ENCODE results near the gene ZC3HAV1. TPM values are rescaled to one million over a fixed set of nuclear protein-coding genes. Genes with fewer than 3 reads are reported as not detected.
A peak's percentile ranks its signal among the peaks of the same experiment; 100 is the strongest.

Gene ZC3HAV1
- total and polyA plus RNA-seq, 5 donors from 2014 or later, result 122 to 220 (median 154) TPM

DNA sequence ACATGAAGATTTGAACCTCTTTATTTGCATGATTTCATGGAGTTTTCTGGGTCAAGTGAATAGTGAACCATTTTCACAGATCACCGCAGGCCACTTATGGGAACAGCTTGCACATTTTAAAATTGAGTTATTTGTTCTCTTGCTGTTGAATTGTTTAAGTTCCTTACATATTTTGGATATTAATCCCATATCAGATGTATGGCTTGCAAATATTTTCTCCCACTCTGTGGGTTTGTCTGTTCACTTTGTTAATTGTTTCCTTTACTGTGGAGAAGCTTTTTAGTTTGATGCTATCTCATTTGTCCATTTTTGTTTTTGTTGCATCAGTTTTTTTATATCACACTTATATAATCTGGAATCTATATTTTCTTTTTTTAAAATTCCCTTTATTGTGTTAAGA, 59.6 kb downstream of the ZC3HAV1 start:
- H3K9me3 ChIP-seq (ENCODE audit: control insufficient read depth in 2 of 2, low read length in 2 of 2), result no peaks in the 10 kb centered on the region
- H3K4me3 ChIP-seq (ENCODE audit: low read depth, low read length), result no peak overlapping the region
- no peak overlapping the region for H3K27ac ChIP-seq (ENCODE audit: insufficient read depth, low read length, poor library complexity, severe bottlenecking)
- H3K9me3 Mint-ChIP-seq, result peaks cover 0 to 2% (median 0%) of the 10 kb centered on the region in 7 donors
- peaks cover 21 to 42% (median 32%) of the 10 kb centered on the region in 4 donors for H3K4me1 Mint-ChIP-seq
- peaks cover 15% of the 10 kb centered on the region for H3K4me1 ChIP-seq (ENCODE audit: control insufficient read depth, insufficient read depth, low read length, poor library complexity, severe bottlenecking)
- DNase-seq (no peak), ATAC-seq (ENCODE audit: low read depth in 2 of 2) (no peak)
- H3K36me3 Mint-ChIP-seq, result peaks cover 69% of the 10 kb centered on the region
- H3K27me3 ChIP-seq (ENCODE audit: control insufficient read depth, insufficient read depth, low read length), result no peaks in the 10 kb centered on the region
- no peak overlapping the region for H3K4me3 Mint-ChIP-seq
- H3K27me3 Mint-ChIP-seq, result no peaks in the 10 kb centered on the region
- peak overlapping the region; percentile 7 to 19 (median 15) for H3K27ac Mint-ChIP-seq
- peaks cover 95% of the 10 kb centered on the region for H3K36me3 ChIP-seq (ENCODE audit: control insufficient read depth, insufficient read depth, low read length)

DNA sequence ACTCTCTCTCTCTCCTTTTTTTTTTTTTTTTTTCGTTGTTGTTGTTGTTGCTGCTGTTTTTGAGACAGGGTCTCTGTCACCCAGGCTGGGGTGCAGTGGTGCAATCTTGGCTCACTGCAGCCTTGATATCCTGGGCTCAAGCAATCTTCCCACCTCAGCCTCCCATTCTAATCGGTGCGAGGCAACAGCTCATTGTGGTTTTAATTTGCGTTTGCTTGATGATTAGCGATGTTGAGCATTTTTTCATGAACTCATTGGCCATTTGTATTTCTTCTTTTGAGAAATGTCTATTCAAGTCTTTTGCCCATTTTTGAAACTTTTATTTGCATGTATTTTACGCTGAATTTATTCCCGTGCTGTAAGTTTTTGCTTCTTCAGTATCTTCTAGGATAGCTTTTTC, 60.4 kb downstream of the ZC3HAV1 start:
- Mint-ChIP-seq H3K27ac (peak overlapping the region; percentile 19 to 85 (median 63)), H3K4me3 (no peak overlapping the region), H3K36me3 (peaks cover 69% of the 10 kb centered on the region), H3K27me3 (no peaks in the 10 kb centered on the region), H3K9me3 (peaks cover 0 to 2% (median 0%) of the 10 kb centered on the region in 7 donors), H3K4me1 (peaks cover 29 to 47% (median 39%) of the 10 kb centered on the region in 4 donors)
- Histone ChIP-seq H3K27ac (ENCODE audit: insufficient read depth, low read length, poor library complexity, severe bottlenecking) (no peak overlapping the region), H3K4me1 (ENCODE audit: control insufficient read depth, insufficient read depth, low read length, poor library complexity, severe bottlenecking) (peaks cover 23% of the 10 kb centered on the region), H3K4me3 (ENCODE audit: low read depth, low read length) (no peak overlapping the region), H3K36me3 (ENCODE audit: control insufficient read depth, insufficient read depth, low read length) (peaks cover 89% of the 10 kb centered on the region), H3K9me3 (ENCODE audit: control insufficient read depth in 2 of 2, low read length in 2 of 2) (no peaks in the 10 kb centered on the region), H3K27me3 (ENCODE audit: control insufficient read depth, insufficient read depth, low read length) (no peaks in the 10 kb centered on the region)
- DNase-seq (no peak), ATAC-seq (ENCODE audit: low read depth in 2 of 2) (no peak)

DNA sequence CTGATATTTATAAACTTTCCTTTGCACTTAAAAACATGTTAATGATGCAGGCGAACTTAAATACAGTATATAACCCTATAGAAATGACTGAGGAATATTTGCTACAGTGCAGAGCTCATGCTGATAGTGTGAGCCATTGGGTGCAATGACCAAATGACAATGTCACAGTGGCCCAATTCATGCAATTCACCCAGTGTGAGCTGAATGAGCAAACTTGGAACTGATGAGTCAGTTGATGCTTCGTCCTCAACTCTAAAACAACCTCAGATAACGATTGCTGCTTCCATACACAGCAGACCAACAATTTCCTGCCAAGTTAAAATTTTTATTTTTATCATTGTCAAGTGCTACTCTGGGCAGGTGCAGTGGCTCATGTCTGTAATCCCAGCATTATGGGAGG, 61.5 kb downstream of the ZC3HAV1 start:
- Histone ChIP-seq H3K4me3 (ENCODE audit: low read depth, low read length) (no peak overlapping the region), H3K36me3 (ENCODE audit: control insufficient read depth, insufficient read depth, low read length) (peaks cover 85% of the 10 kb centered on the region), H3K4me1 (ENCODE audit: control insufficient read depth, insufficient read depth, low read length, poor library complexity, severe bottlenecking) (peaks cover 28% of the 10 kb centered on the region), H3K9me3 (ENCODE audit: control insufficient read depth in 2 of 2, low read length in 2 of 2) (no peaks in the 10 kb centered on the region), H3K27me3 (ENCODE audit: control insufficient read depth, insufficient read depth, low read length) (no peaks in the 10 kb centered on the region), H3K27ac (ENCODE audit: insufficient read depth, low read length, poor library complexity, severe bottlenecking) (no peak overlapping the region)
- peaks cover 0 to 2% (median 0%) of the 10 kb centered on the region in 7 donors for H3K9me3 Mint-ChIP-seq
- H3K27me3 Mint-ChIP-seq, result no peaks in the 10 kb centered on the region
- no peak for ATAC-seq (ENCODE audit: low read depth in 2 of 2)
- DNase-seq, result no peak
- H3K36me3 Mint-ChIP-seq, result peaks cover 66% of the 10 kb centered on the region
- peaks cover 36 to 57% (median 47%) of the 10 kb centered on the region in 4 donors for H3K4me1 Mint-ChIP-seq
- H3K4me3 Mint-ChIP-seq, result no peak overlapping the region
- H3K27ac Mint-ChIP-seq, result peak overlapping the region in 1 of 3 donors; percentile 48

DNA sequence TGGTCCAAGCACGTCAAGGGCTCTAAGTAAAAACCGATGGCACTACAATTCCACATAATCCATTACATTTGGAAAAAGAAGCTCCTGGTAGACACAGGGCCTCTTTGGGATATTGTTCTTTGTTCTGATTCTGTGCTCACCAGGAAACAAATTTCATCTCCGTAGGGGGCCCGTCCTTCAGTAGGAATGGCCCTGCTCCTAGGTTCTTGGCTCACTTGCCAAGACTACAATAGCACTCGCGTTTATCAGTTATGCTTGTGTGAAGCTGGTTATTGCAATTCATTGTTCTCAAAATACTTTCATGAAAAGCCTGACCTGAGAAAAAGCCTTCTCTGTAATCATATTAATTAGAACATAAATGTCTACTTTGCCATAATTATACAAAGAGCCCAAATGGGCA, 63.4 kb downstream of the ZC3HAV1 start:
- H3K4me1 ChIP-seq (ENCODE audit: control insufficient read depth, insufficient read depth, low read length, poor library complexity, severe bottlenecking), result peaks cover 32% of the 10 kb centered on the region
- H3K9me3 ChIP-seq (ENCODE audit: control insufficient read depth in 2 of 2, low read length in 2 of 2), result no peaks in the 10 kb centered on the region
- peak overlapping the region in 3 of 4 donors; percentile 39 to 59 (median 46) for H3K4me3 Mint-ChIP-seq

DNA sequence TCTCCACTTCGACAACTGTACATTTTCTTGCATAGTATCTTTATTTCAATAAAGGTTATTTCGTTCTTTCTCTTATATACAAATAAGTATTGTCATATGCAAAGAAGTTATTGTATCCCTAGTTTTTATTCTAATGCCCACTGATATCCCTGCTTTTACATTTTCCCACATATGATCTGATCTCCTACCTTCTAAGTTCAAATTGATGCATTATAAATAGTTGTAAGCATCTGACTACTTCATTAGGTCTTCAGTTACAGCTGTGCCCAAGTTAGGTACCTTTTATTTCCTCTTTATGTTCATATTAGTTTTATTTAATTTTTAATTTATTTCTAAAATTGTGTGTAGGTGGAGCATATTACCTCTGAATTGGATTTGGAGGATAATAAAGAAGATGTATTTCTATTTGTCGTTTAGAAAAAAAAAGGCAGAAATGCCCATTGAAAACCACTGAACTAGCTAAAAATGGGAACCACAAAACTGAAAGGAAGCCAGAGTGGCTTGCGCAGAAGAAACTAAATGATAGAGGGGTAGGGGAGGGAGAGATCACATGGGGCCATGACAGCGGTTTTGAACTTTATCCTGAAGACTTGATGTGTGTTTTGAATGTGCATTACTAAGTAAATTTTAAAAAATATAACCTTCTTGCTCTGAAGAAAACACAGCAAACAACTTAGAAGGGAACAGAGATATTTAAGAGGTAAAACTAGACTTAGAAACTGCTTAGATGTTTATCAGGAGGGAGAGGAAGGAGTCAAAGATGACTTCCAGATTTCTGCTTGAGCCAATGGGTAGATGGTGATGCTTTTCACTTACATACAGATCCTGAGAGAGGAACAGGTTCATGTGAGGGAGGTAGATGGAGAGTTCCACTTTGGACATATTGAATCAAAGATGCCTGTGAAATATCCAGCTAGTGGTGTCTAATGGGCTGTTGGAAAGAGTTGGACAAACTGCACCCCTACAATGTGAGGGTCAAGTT, 64.4 kb downstream of the ZC3HAV1 start:
- Histone ChIP-seq H3K4me3 (ENCODE audit: low read depth, low read length) (peak overlapping the region; percentile 70), H3K36me3 (ENCODE audit: control insufficient read depth, insufficient read depth, low read length) (peaks cover 59% of the 10 kb centered on the region), H3K27ac (ENCODE audit: insufficient read depth, low read length, poor library complexity, severe bottlenecking) (peak overlapping the region; percentile 68), H3K9me3 (ENCODE audit: control insufficient read depth in 2 of 2, low read length in 2 of 2) (no peaks in the 10 kb centered on the region), H3K27me3 (ENCODE audit: control insufficient read depth, insufficient read depth, low read length) (no peaks in the 10 kb centered on the region), H3K4me1 (ENCODE audit: control insufficient read depth, insufficient read depth, low read length, poor library complexity, severe bottlenecking) (peaks cover 32% of the 10 kb centered on the region)
- Mint-ChIP-seq H3K27ac (peak overlapping the region; percentile 72 to 92 (median 86)), H3K4me1 (peaks cover 46 to 67% (median 49%) of the 10 kb centered on the region in 4 donors), H3K9me3 (peaks cover 0 to 3% (median 0%) of the 10 kb centered on the region in 7 donors), H3K36me3 (peaks cover 55% of the 10 kb centered on the region), H3K27me3 (no peaks in the 10 kb centered on the region), H3K4me3 (peak overlapping the region; percentile 5 to 59 (median 40))
- ATAC-seq (ENCODE audit: low read depth in 2 of 2), result no peak
- peak in 2 of 3 donors; percentile 21 to 58 for DNase-seq

More for the DNA sequence above, 63.4 kb downstream of the ZC3HAV1 start:
- peak overlapping the region; percentile 68 for H3K27ac ChIP-seq (ENCODE audit: insufficient read depth, low read length, poor library complexity, severe bottlenecking)
- no peaks in the 10 kb centered on the region for H3K27me3 Mint-ChIP-seq
- H3K36me3 ChIP-seq (ENCODE audit: control insufficient read depth, insufficient read depth, low read length), result peaks cover 69% of the 10 kb centered on the region
- H3K27ac Mint-ChIP-seq, result peak overlapping the region in 1 of 3 donors; percentile 86
- H3K4me1 Mint-ChIP-seq, result peaks cover 46 to 65% (median 49%) of the 10 kb centered on the region in 4 donors
- peaks cover 60% of the 10 kb centered on the region for H3K36me3 Mint-ChIP-seq
- DNase-seq, result no peak
- no peak overlapping the region for H3K4me3 ChIP-seq (ENCODE audit: low read depth, low read length)
- no peaks in the 10 kb centered on the region for H3K27me3 ChIP-seq (ENCODE audit: control insufficient read depth, insufficient read depth, low read length)
- ATAC-seq (ENCODE audit: low read depth in 2 of 2), result no peak
- peaks cover 0 to 3% (median 0%) of the 10 kb centered on the region in 7 donors for H3K9me3 Mint-ChIP-seq

DNA sequence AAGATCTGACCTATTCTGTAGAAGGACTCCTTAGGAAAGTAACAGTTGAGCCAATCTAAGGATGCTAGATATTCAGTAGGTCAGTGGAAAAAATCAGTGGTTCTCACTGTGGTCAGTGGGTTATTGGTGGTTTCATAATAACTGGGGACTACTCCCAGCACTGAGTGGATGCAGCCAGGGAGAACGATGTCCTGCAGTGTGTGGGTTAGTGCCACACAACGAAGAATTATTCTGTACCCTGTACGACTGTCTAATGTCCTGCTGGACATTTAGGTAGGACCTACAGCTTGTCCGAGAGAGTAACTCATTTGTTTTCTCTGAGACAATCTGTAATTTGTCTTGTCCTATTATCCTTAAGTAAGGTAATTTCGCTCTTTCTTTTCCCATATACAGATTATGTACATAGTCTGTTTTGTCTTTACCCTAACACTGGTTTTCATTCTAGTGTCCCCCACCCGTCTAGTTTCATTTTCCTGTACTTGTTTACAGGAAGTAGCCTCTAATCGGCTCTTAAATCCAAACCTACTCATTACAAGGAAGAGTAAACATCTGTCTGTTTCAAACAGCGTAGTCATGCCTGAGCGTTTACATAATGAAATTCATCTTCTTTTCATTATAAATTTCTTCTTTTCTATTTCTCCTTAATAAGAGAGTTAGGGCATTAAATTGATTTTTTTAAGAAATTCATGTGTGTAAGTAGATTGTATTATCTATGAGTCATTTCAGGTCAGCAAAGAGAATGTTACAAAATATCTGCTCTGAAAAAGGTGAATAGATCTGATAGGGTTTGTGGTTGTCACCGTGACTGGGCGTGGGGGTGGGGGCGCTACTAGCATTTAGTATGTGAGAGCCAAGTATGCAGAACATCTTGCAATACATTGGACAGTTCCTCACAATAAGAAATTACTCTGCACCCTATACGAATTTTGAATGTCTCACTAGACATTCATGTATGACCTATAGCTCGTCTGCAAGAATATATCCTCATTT, 65.4 kb downstream of the ZC3HAV1 start:
- peak; percentile 68 to 72 for ATAC-seq (ENCODE audit: low read depth in 2 of 2)
- H3K27ac ChIP-seq (ENCODE audit: insufficient read depth, low read length, poor library complexity, severe bottlenecking), result peak overlapping the region; percentile 68
- peaks cover 0 to 3% (median 0%) of the 10 kb centered on the region in 7 donors for H3K9me3 Mint-ChIP-seq
- no peaks in the 10 kb centered on the region for H3K27me3 Mint-ChIP-seq
- peaks cover 46% of the 10 kb centered on the region for H3K36me3 Mint-ChIP-seq
- peak overlapping the region; percentile 5 to 59 (median 28) for H3K4me3 Mint-ChIP-seq
- peaks cover 42 to 63% (median 43%) of the 10 kb centered on the region in 4 donors for H3K4me1 Mint-ChIP-seq
- H3K27me3 ChIP-seq (ENCODE audit: control insufficient read depth, insufficient read depth, low read length), result no peaks in the 10 kb centered on the region
- DNase-seq, result peak; percentile 59 to 75 (median 69)
- H3K4me1 ChIP-seq (ENCODE audit: control insufficient read depth, insufficient read depth, low read length, poor library complexity, severe bottlenecking), result peaks cover 32% of the 10 kb centered on the region
- H3K36me3 ChIP-seq (ENCODE audit: control insufficient read depth, insufficient read depth, low read length), result peaks cover 49% of the 10 kb centered on the region
- peak overlapping the region; percentile 70 for H3K4me3 ChIP-seq (ENCODE audit: low read depth, low read length)
- H3K9me3 ChIP-seq (ENCODE audit: control insufficient read depth in 2 of 2, low read length in 2 of 2), result no peaks in the 10 kb centered on the region
- peak overlapping the region; percentile 66 to 92 (median 92) for H3K27ac Mint-ChIP-seq
